Measurements from ENCODE around the gene ATN1. TPM values are rescaled to one million over a fixed set of nuclear protein-coding genes. Genes with fewer than 3 reads are reported as not detected.

The ATN1 gene
- total and polyA plus RNA-seq, 2 of the 8 experiments (the other 6 are each of a cell fraction or from before 2014, with no cell fraction given) = 20.6 to 73.4 TPM

- FAIRE-seq (no peak), DNase-seq (ENCODE audit: low read depth in 1 of 2, low spot score in 2 of 2) (no peak)
- Histone ChIP-seq H3K18ac (ENCODE audit: extremely low read depth, low read length) (no peak overlapping the region), H3K23me2 (ENCODE audit: low read depth, low read length) (no peaks in the 10 kb centered on the region), H3K27ac (ENCODE audit: low read depth, low read length) (no peak overlapping the region), H4K8ac (ENCODE audit: extremely low read depth, insufficient read depth, low read length) (no peak overlapping the region), H4K91ac (replicated peaks; ENCODE audit: insufficient read length, low read length) (no peak overlapping the region), H2AFZ (ENCODE audit: low read length) (no peak overlapping the region), H3K9me3 (ENCODE audit: insufficient read depth in 2 of 2, low read depth in 1 of 2, low read length in 1 of 2) (no peaks in the 10 kb centered on the region), H4K20me1 (replicated peaks in 1 of 2; ENCODE audit: control insufficient read depth in 1 of 2, insufficient read depth in 2 of 2, low read length in 2 of 2) (peaks cover 5 to 9% of the 10 kb centered on the region in 2 experiments), H3K79me1 (ENCODE audit: low read depth, low read length) (0 out of 2 replicates have a peak, but pooled peaks cover 2% of the 10 kb centered on the region), H3K56ac (replicated peaks; ENCODE audit: insufficient read length, low read depth, low read length) (no peak overlapping the region), H3K79me2 (ENCODE audit: control insufficient read depth in 1 of 2, insufficient read depth in 2 of 2, low read length in 2 of 2) (no peaks in the 10 kb centered on the region), H3K4ac (replicated peaks; ENCODE audit: insufficient read length, low read depth, low read length) (no peak overlapping the region), H2BK20ac (ENCODE audit: low read length) (no peak overlapping the region), H3K23ac (ENCODE audit: insufficient read length) (no peak overlapping the region), H3K4me3 (ENCODE audit: extremely low read depth in 1 of 4, insufficient read depth in 2 of 4, low read depth in 3 of 4, low read length in 4 of 4) (no peak overlapping the region), H2BK5ac (ENCODE audit: low read depth, low read length) (no peak overlapping the region), H2BK120ac (replicated peaks; ENCODE audit: low read depth, low read length) (no peak overlapping the region), H2BK12ac (ENCODE audit: low read depth, low read length) (no peak overlapping the region), H3K36me3 (ENCODE audit: control insufficient read depth in 2 of 4, insufficient read depth in 4 of 4, low read length in 3 of 4) (peaks cover 24 to 85% (median 48%) of the 10 kb centered on the region in 4 experiments), H3K4me2 (ENCODE audit: insufficient read depth in 1 of 2, low read depth in 2 of 2, low read length in 2 of 2) (no peak overlapping the region), H2AK5ac (ENCODE audit: low read depth, low read length) (no peak overlapping the region), H2BK15ac (ENCODE audit: low read length) (no peak overlapping the region), H3K9ac (replicated peaks in 1 of 4; ENCODE audit: extremely low read depth in 1 of 4, low read depth in 3 of 4, low read length in 3 of 4) (no peak overlapping the region), H4K5ac (ENCODE audit: insufficient read length, low read depth, low read length) (no peak overlapping the region), H3K14ac (ENCODE audit: insufficient read length) (no peak overlapping the region), H3K4me1 (replicated peaks in 1 of 4; ENCODE audit: control insufficient read depth in 3 of 4, insufficient read depth in 4 of 4, low read length in 3 of 4) (peaks cover 0 to 6% (median under 1%) of the 10 kb centered on the region in 4 experiments; a peak in 2 of 7 replicates), H3K27me3 (replicated peaks in 1 of 4; ENCODE audit: control insufficient read depth in 3 of 4, extremely low read depth in 1 of 4, insufficient read depth in 3 of 4, low read length in 3 of 4) (no peaks in the 10 kb centered on the region)
- TF ChIP-seq POLR2A (IDR thresholded peaks at IDR 0.05; ENCODE audit: control extremely low read depth in 1 of 2, low read depth in 2 of 2, low read length in 2 of 2) = peak in 1 of 2 experiments; percentile 41; a peak in 1 of 3 replicates
- no peak for TF ChIP-seq TEAD4 (IDR thresholded peaks at IDR 0.05; ENCODE audit: low read depth, low read length)
- POLR2A ChIA-PET (ENCODE audit: partially characterized antibody) = interaction anchor here (1.1 to 30.5 kb wide), 7 partner anchors 11 to 145 kb away, joined by 3 to 1596 read pairs (median 4); partner anchors contain the start of genes ATN1, C12orf57, PTPN6 and RNU7-1
- CTCF ChIA-PET (ENCODE audit: partially characterized antibody) = interaction anchor here (0.8 to 1.2 kb wide), 2 partner anchors 13 to 112 kb away, joined by 3 read pairs; no protein-coding TSS in a partner anchor
- WGBS, 2 experiments (ENCODE audit: extremely low coverage in 1 of 2, insufficient coverage in 1 of 2, insufficient read length in 1 of 2, insufficient replicate concordance in 2 of 2, low coverage in 1 of 2, low lambda C conversion rate in 2 of 2, missing lambda C conversion rate in 1 of 2) = 84% methylated on average over 3 of the region's 3 CpGs; no CpG with 5 or more reads in 1 of the 2 experiments
These were observed 51.7 kb downstream of the ATN1 start for GRCh38 chr12:6979453-6979852.

Measured in H1 (cell line).